Measurements from ENCODE around the gene USP34. TPM values are rescaled to one million over a fixed set of nuclear protein-coding genes. Genes with fewer than 3 reads are reported as not detected.

Gene USP34
- total RNA-seq, 1 experiment from 2014 or later = 101 TPM

- Mint-ChIP-seq H3K4me1 (ENCODE audit: insufficient read depth, unreplicated experiment) (peaks cover 9% of the 10 kb centered on the region), H3K27ac (ENCODE audit: low read depth, unreplicated experiment) (peak overlapping the region; percentile 37), H3K9me3 (ENCODE audit: unreplicated experiment) (no peaks in the 10 kb centered on the region), H3K36me3 (ENCODE audit: insufficient read depth, unreplicated experiment) (peaks cover 18% of the 10 kb centered on the region), H3K27me3 (ENCODE audit: insufficient read depth, unreplicated experiment) (no peaks in the 10 kb centered on the region), H3K4me3 (ENCODE audit: unreplicated experiment) (no peak overlapping the region)
- BruUV-seq (replicated peaks) = no TSS peak
- intact Hi-C loops (cut with micrococcal nuclease) = no loop called here
- POLR2A ChIA-PET = interaction anchor here (0.6 to 1.2 kb wide), 2 partner anchors 11 to 82 kb away, joined by 3 read pairs; no protein-coding TSS in a partner anchor
- CTCF ChIA-PET = interaction anchor here (0.6 to 0.7 kb wide), 4 partner anchors 68 to 409 kb away, joined by 3 to 5 read pairs (median 4); no protein-coding TSS in a partner anchor
- TF ChIP-seq CTCF (IDR thresholded peaks at IDR 0.05; ENCODE audit: unreplicated experiment) = no peak
- DNase-seq (ENCODE audit: unreplicated experiment) = no peak
These were observed 59.8 kb downstream of the USP34 start for GRCh38 chr2:61411109-61411508.

GRCh38 chr2:61410185-61410584 lies 60.7 kb downstream of the USP34 start:
- H3K36me3 Mint-ChIP-seq (ENCODE audit: insufficient read depth, unreplicated experiment) = peaks cover 26% of the 10 kb centered on the region
- H3K4me3 Mint-ChIP-seq (ENCODE audit: unreplicated experiment) = no peak overlapping the region
- DNase-seq (ENCODE audit: unreplicated experiment) = no peak
- ChIA-PET POLR2A (interaction anchor here (0.5 to 1.2 kb wide), 6 partner anchors 10 to 138 kb away, joined by 3 to 6 read pairs (median 3); no protein-coding TSS in a partner anchor), CTCF (no interaction called here)
- intact Hi-C loops (cut with micrococcal nuclease) = no loop called here
- peaks cover 4% of the 10 kb centered on the region for H3K4me1 Mint-ChIP-seq (ENCODE audit: insufficient read depth, unreplicated experiment)
- no peak overlapping the region for H3K27ac Mint-ChIP-seq (ENCODE audit: low read depth, unreplicated experiment)
- no peak for TF ChIP-seq CTCF (IDR thresholded peaks at IDR 0.05; ENCODE audit: unreplicated experiment)
- BruUV-seq (replicated peaks) = no TSS peak
- H3K27me3 Mint-ChIP-seq (ENCODE audit: insufficient read depth, unreplicated experiment) = no peaks in the 10 kb centered on the region
- no peaks in the 10 kb centered on the region for H3K9me3 Mint-ChIP-seq (ENCODE audit: unreplicated experiment)

- Mint-ChIP-seq H3K27ac (ENCODE audit: low read depth, unreplicated experiment) (no peak overlapping the region), H3K4me3 (ENCODE audit: unreplicated experiment) (no peak overlapping the region), H3K4me1 (ENCODE audit: insufficient read depth, unreplicated experiment) (peaks cover 7% of the 10 kb centered on the region), H3K9me3 (ENCODE audit: unreplicated experiment) (no peaks in the 10 kb centered on the region), H3K36me3 (ENCODE audit: insufficient read depth, unreplicated experiment) (peaks cover 33% of the 10 kb centered on the region), H3K27me3 (ENCODE audit: insufficient read depth, unreplicated experiment) (no peaks in the 10 kb centered on the region)
- ChIA-PET POLR2A (interaction anchor here (0.6 to 0.7 kb wide), 2 partner anchors 21 to 82 kb away, joined by 3 to 4 read pairs; no protein-coding TSS in a partner anchor), CTCF (no interaction called here)
- no peak for DNase-seq (ENCODE audit: unreplicated experiment)
- no TSS peak for BruUV-seq (replicated peaks)
- TF ChIP-seq CTCF (IDR thresholded peaks at IDR 0.05; ENCODE audit: unreplicated experiment) = no peak
- intact Hi-C loops (cut with micrococcal nuclease) = no loop called here
These were observed 65.1 kb downstream of the USP34 start for GRCh38 chr2:61405813-61406212.

GRCh38 chr2:61404438-61404837 lies 66.4 kb downstream of the USP34 start:
- POLR2A ChIA-PET = interaction anchor here (0.6 kb wide), 1 partner anchor 133 kb away, joined by 3 read pairs; no protein-coding TSS in a partner anchor

More at GRCh38 chr2:61404438-61404837, 66.4 kb downstream of the USP34 start:
- intact Hi-C loops (cut with micrococcal nuclease) = no loop called here
- CTCF ChIA-PET = no interaction called here
- Mint-ChIP-seq H3K4me1 (ENCODE audit: insufficient read depth, unreplicated experiment) (peaks cover 7% of the 10 kb centered on the region), H3K9me3 (ENCODE audit: unreplicated experiment) (no peaks in the 10 kb centered on the region), H3K36me3 (ENCODE audit: insufficient read depth, unreplicated experiment) (peaks cover 35% of the 10 kb centered on the region), H3K4me3 (ENCODE audit: unreplicated experiment) (no peak overlapping the region), H3K27me3 (ENCODE audit: insufficient read depth, unreplicated experiment) (no peaks in the 10 kb centered on the region), H3K27ac (ENCODE audit: low read depth, unreplicated experiment) (no peak overlapping the region)
- TF ChIP-seq CTCF (IDR thresholded peaks at IDR 0.05; ENCODE audit: unreplicated experiment) = no peak
- DNase-seq (ENCODE audit: unreplicated experiment) = no peak
- no TSS peak for BruUV-seq (replicated peaks)

Measured in MCF 10A (cell line).